ENCODE data around the gene PTCSC3. TPM values are rescaled to one million over a fixed set of nuclear protein-coding genes. Genes with fewer than 3 reads are reported as not detected.

The PTCSC3 gene
- total RNA-seq, 3 donors from 2014 or later (not counting 1 experiment from before 2014, with no cell fraction given), result not detected

DNA sequence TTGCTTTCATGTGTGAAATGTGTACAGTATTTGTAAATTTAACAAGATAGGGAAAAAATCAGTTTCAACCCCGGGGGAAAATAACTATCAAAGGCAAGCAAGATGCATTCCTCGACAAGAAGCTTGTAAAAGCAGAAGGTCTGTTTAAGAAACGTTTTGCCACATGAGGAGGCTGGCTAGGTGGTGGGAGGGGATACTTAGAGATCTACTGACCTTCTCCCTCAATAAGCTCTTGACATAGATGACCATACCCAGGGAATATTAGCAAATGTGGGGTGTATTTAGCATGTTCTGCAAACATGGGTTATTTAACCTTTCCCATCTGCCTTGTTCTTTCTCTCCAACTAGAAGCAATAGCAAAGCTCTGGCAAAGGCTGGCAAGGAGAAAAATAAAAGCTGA is 4.9 kb downstream of the PTCSC3 start:
- H3K27me3 ChIP-seq (ENCODE audit: control insufficient read depth, insufficient read depth, low read length), result no peaks in the 10 kb centered on the region
- DNase-seq (no peak), ATAC-seq (no peak)
- no peak overlapping the region for H3K27ac Mint-ChIP-seq
- no peak overlapping the region for H3K4me3 Mint-ChIP-seq
- TF ChIP-seq, protein P1, sequence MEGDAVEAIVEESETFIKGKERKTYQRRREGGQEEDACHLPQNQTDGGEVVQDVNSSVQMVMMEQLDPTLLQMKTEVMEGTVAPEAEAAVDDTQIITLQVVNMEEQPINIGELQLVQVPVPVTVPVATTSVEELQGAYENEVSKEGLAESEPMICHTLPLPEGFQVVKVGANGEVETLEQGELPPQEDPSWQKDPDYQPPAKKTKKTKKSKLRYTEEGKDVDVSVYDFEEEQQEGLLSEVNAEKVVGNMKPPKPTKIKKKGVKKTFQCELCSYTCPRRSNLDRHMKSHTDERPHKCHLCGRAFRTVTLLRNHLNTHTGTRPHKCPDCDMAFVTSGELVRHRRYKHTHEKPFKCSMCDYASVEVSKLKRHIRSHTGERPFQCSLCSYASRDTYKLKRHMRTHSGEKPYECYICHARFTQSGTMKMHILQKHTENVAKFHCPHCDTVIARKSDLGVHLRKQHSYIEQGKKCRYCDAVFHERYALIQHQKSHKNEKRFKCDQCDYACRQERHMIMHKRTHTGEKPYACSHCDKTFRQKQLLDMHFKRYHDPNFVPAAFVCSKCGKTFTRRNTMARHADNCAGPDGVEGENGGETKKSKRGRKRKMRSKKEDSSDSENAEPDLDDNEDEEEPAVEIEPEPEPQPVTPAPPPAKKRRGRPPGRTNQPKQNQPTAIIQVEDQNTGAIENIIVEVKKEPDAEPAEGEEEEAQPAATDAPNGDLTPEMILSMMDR (IDR thresholded peaks at IDR 0.05), result no peak
- no peaks in the 10 kb centered on the region for H3K4me1 Mint-ChIP-seq
- peaks cover 0 to 3% of the 10 kb centered on the region in 2 donors for H3K27me3 Mint-ChIP-seq (ENCODE audit: low read depth in 2 of 2)
- H3K27ac ChIP-seq (ENCODE audit: low read length), result no peak overlapping the region
- no peaks in the 10 kb centered on the region for H3K36me3 ChIP-seq (ENCODE audit: control insufficient read depth, insufficient read depth, low read length)
- no peaks in the 10 kb centered on the region for H3K36me3 Mint-ChIP-seq
- no peaks in the 10 kb centered on the region for H3K4me1 ChIP-seq (ENCODE audit: control insufficient read depth, insufficient read depth, low read length)
- peaks cover 0 to 6% of the 10 kb centered on the region in 2 donors for H3K9me3 Mint-ChIP-seq
- H3K4me3 ChIP-seq (ENCODE audit: low read length), result no peak overlapping the region
- WGBS (ENCODE audit: insufficient coverage), result 72% methylated on average over 2 of the region's 3 CpGs
- H3K9me3 ChIP-seq (ENCODE audit: control insufficient read depth, insufficient read depth, low read length), result no peaks in the 10 kb centered on the region
- intact Hi-C loops (cut with micrococcal nuclease), result no loop called here

DNA sequence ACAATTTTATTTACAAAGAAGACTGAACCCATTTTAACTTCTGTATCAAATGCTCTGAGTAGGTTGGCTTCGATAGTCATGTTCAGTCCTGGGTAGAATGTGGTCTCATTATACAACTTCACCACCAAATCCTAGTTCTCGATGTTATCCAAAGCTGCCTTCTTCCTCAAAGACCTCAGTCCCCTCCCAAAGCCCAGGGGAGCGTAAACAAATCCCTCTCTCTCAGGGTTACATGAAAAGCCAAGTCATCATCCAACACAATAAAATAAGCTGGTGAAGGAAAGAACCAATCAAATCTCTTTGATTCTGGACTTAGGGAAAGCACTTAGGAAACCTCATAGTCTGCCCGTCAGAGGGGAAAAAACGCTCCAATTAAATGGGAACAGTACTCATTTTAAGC is 9.1 kb downstream of the PTCSC3 start:
- Mint-ChIP-seq H3K9me3 (peaks cover 0 to 5% of the 10 kb centered on the region in 2 donors), H3K27me3 (ENCODE audit: low read depth in 2 of 2) (no peaks in the 10 kb centered on the region), H3K4me3 (no peak overlapping the region), H3K4me1 (no peaks in the 10 kb centered on the region), H3K36me3 (no peaks in the 10 kb centered on the region), H3K27ac (no peak overlapping the region)
- Histone ChIP-seq H3K27ac (ENCODE audit: low read length) (no peak overlapping the region), H3K4me3 (ENCODE audit: low read length) (no peak overlapping the region), H3K36me3 (ENCODE audit: control insufficient read depth, insufficient read depth, low read length) (no peaks in the 10 kb centered on the region), H3K27me3 (ENCODE audit: control insufficient read depth, insufficient read depth, low read length) (no peaks in the 10 kb centered on the region), H3K4me1 (ENCODE audit: control insufficient read depth, insufficient read depth, low read length) (no peaks in the 10 kb centered on the region), H3K9me3 (ENCODE audit: control insufficient read depth, insufficient read depth, low read length) (no peaks in the 10 kb centered on the region)
- DNase-seq (no peak), ATAC-seq (no peak)
- 75% methylated on average over 5 of the region's 5 CpGs for WGBS (ENCODE audit: insufficient coverage)
- intact Hi-C loops (cut with micrococcal nuclease), result no loop called here
- TF ChIP-seq, protein P1 (IDR thresholded peaks at IDR 0.05), result no peak

DNA sequence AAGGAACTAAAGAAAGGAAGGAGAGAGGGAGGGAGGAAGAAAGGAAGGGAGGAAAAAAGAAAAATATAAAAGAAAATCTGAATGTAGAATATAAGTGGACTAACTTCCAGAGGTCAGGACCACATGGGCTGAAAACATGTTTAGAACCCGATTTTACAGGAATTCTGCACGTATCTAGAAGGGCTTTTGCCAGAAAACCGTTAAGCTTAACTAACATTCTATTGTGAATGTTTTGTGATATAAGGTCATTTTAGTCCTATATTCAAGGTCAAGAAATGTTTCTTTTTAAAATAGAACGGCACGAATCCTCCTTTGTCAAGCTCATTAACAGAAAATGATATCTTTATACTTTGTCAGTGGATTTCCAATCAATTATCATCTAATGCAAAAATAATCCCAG is 13.1 kb downstream of the PTCSC3 start:
- no peak for ATAC-seq
- DNase-seq, result no peak
- no peak overlapping the region for H3K4me3 Mint-ChIP-seq
- H3K27ac ChIP-seq (ENCODE audit: low read length), result no peak overlapping the region
- intact Hi-C loops (cut with micrococcal nuclease), result no loop called here
- no peak overlapping the region for H3K27ac Mint-ChIP-seq
- no peaks in the 10 kb centered on the region for H3K4me1 Mint-ChIP-seq
- no peaks in the 10 kb centered on the region for H3K36me3 ChIP-seq (ENCODE audit: control insufficient read depth, insufficient read depth, low read length)
- H3K4me3 ChIP-seq (ENCODE audit: low read length), result no peak overlapping the region
- no peaks in the 10 kb centered on the region for H3K27me3 Mint-ChIP-seq (ENCODE audit: low read depth in 2 of 2)
- WGBS (ENCODE audit: insufficient coverage), result 71% methylated on average over 3 of the region's 5 CpGs
- H3K9me3 ChIP-seq (ENCODE audit: control insufficient read depth, insufficient read depth, low read length), result no peaks in the 10 kb centered on the region
- no peaks in the 10 kb centered on the region for H3K36me3 Mint-ChIP-seq
- no peaks in the 10 kb centered on the region for H3K4me1 ChIP-seq (ENCODE audit: control insufficient read depth, insufficient read depth, low read length)
- peaks cover 3% of the 10 kb centered on the region in 2 donors for H3K9me3 Mint-ChIP-seq
- no peaks in the 10 kb centered on the region for H3K27me3 ChIP-seq (ENCODE audit: control insufficient read depth, insufficient read depth, low read length)
- TF ChIP-seq, protein P1 (IDR thresholded peaks at IDR 0.05), result no peak

GRCh38 chr14:36162267-36162666 is 14.3 kb downstream of the PTCSC3 start:
- Mint-ChIP-seq H3K4me1 (no peaks in the 10 kb centered on the region), H3K4me3 (no peak overlapping the region), H3K27ac (no peak overlapping the region), H3K36me3 (no peaks in the 10 kb centered on the region), H3K27me3 (ENCODE audit: low read depth in 2 of 2) (no peaks in the 10 kb centered on the region), H3K9me3 (peaks cover 0 to 3% of the 10 kb centered on the region in 2 donors)
- DNase-seq, result no peak
- Histone ChIP-seq H3K27ac (ENCODE audit: low read length) (no peak overlapping the region), H3K4me1 (ENCODE audit: control insufficient read depth, insufficient read depth, low read length) (no peaks in the 10 kb centered on the region), H3K4me3 (ENCODE audit: low read length) (no peak overlapping the region), H3K27me3 (ENCODE audit: control insufficient read depth, insufficient read depth, low read length) (no peaks in the 10 kb centered on the region), H3K36me3 (ENCODE audit: control insufficient read depth, insufficient read depth, low read length) (no peaks in the 10 kb centered on the region), H3K9me3 (ENCODE audit: control insufficient read depth, insufficient read depth, low read length) (no peaks in the 10 kb centered on the region)
- TF ChIP-seq, protein P1 (IDR thresholded peaks at IDR 0.05), result no peak
- WGBS (ENCODE audit: insufficient coverage), result 91% methylated on average over 9 of the region's 9 CpGs
- ATAC-seq, result no peak
- intact Hi-C loops (cut with micrococcal nuclease), result no loop called here
